HCT116 (cell line): ENCODE measurements around the gene VSIG2. TPM values are rescaled to one million over a fixed set of nuclear protein-coding genes. Genes with fewer than 3 reads are reported as not detected.

Experiments
- ATAC-seq: fragments of 200-7000 bp; cut with Tn5 transposase; 2 replicates; pipeline ENCODE4 v1.9.1; 2020; ENCODE audit warnings: mild to moderate bottlenecking, moderate library complexity
- BruUV-seq: library from RNA; stranded (reverse); fragments of 400-500 nt; replicated peaks from 2 replicates; lab custom pipeline; 2021; lab: Mats Ljungman, UMichigan
- CTCF ChIA-PET: fragments of 300-600 bp; sonication (Branson Sonifier 250); formaldehyde crosslinking; loops from one replicate; lab custom pipeline; 2021; ENCODE audit warnings: antibody characterized with exemption; lab: Charles Lee
- POLR2A ChIA-PET: fragments of 300-600, 350-600 bp; sonication (Branson Sonifier 250); formaldehyde crosslinking; loops from one replicate; lab custom pipeline; 2021; ENCODE audit warnings: antibody characterized with exemption; lab: Charles Lee
- RAD21 ChIA-PET, 2 experiments: fragments of 300-600 bp; sonication (Branson Sonifier 250); formaldehyde crosslinking; loops; one replicate each; lab custom pipeline; 2023; ENCODE audit warnings: low total read pairs in 2 of 2; ENCODE audit not compliant: uncharacterized antibody in 2 of 2, unreplicated experiment in 2 of 2, low non-redundant PET in 1 of 2; lab: Charles Lee
- DNase-seq: peaks from one replicate; pipeline ENCODE4 v3.0.0-alpha.2; 2010; ENCODE audit warnings: low read depth, low spot score
- H2AFZ ChIP-seq: fragments of 200-600 bp; shearing (Covaris generic), sonication (generic); 2 replicates; pipeline ENCODE4 v1.6.1; 2017; ENCODE audit warnings: low read depth, mixed run types, mixed read lengths, antibody characterized with exemption, low read length; ENCODE audit not compliant: poor library complexity, severe bottlenecking
- H3K27ac ChIP-seq: 2 replicates; pipeline ENCODE4 v1.5.1; 2012; ENCODE audit warnings: low read depth, low read length
- H3K27me3 ChIP-seq: fragments of 200-600 bp; sonication (generic); 2 replicates; pipeline ENCODE4 v1.6.1; 2016; ENCODE audit warnings: mixed run types, low read length, mixed read lengths; ENCODE audit not compliant: insufficient read depth
- H3K36me3 ChIP-seq, 2 experiments: fragments of 200-500 bp in 1 of 2; fragments of 200-600 bp in 1 of 2; sonication (Bioruptor generic) in 1 of 2; sonication (generic) in 1 of 2; 2 replicates each; pipeline versions ENCODE4 v1.5.1 to v1.6.1; 2014 to 2016; ENCODE audit warnings: low read length in 2 of 2, inconsistent platforms in 1 of 2, mixed read lengths in 1 of 2, mixed run types in 1 of 2; ENCODE audit not compliant: insufficient read depth in 2 of 2, control insufficient read depth in 1 of 2
- H3K4me1 ChIP-seq, 2 experiments: fragments of 200-600 bp in 1 of 2; sonication (generic) in 1 of 2; 2 replicates each; pipeline versions ENCODE4 v1.5.1 to v1.6.1; 2012 to 2017; ENCODE audit warnings: low read length in 2 of 2, inconsistent platforms in 1 of 2, mild to moderate bottlenecking in 1 of 2, mixed read lengths in 1 of 2, mixed run types in 1 of 2, moderate library complexity in 1 of 2; ENCODE audit not compliant: insufficient read depth in 2 of 2, control insufficient read depth in 1 of 2
- H3K4me2 ChIP-seq: fragments of 200-600 bp; sonication (generic); 2 replicates; pipeline ENCODE4 v1.6.1; 2017; ENCODE audit warnings: mixed run types, low read length, mixed read lengths
- H3K4me3 ChIP-seq, 2 experiments: fragments of 200-600 bp in 1 of 2; sonication (generic) in 1 of 2; replicated peaks in 1 of 2; 2 replicates each; pipeline ENCODE4 v1.5.1; 2011 to 2016; ENCODE audit warnings: low read length in 2 of 2, control low read depth in 1 of 2, low read depth in 1 of 2, mild to moderate bottlenecking in 1 of 2, mixed read lengths in 1 of 2, mixed run types in 1 of 2
- H3K79me2 ChIP-seq: fragments of 200-600 bp; sonication (generic); 2 replicates; pipeline ENCODE4 v1.6.1; 2017; ENCODE audit warnings: mild to moderate bottlenecking, mixed run types, low read length, moderate library complexity, mixed read lengths; ENCODE audit not compliant: insufficient read depth
- H3K9ac ChIP-seq: fragments of 200-600 bp; sonication (generic); 2 replicates; pipeline ENCODE4 v1.6.1; 2016; ENCODE audit warnings: low read length, mixed read lengths
- H3K9me2 ChIP-seq: fragments of 200-600 bp; sonication (generic), shearing (Covaris generic); 2 replicates; pipeline ENCODE4 v1.6.1; 2017; ENCODE audit warnings: mixed run types, mild to moderate bottlenecking, moderate library complexity; ENCODE audit not compliant: insufficient read depth
- H3K9me3 ChIP-seq, 2 experiments: fragments of 200-500 bp in 1 of 2; fragments of 200-600 bp in 1 of 2; sonication (Bioruptor generic) in 1 of 2; sonication (generic) in 1 of 2; 2 replicates each; pipeline ENCODE4 v1.6.1; 2014 to 2017; ENCODE audit warnings: low read length in 2 of 2, mixed read lengths in 2 of 2, inconsistent platforms in 1 of 2, low read depth in 1 of 2, mild to moderate bottlenecking in 1 of 2, mixed run types in 1 of 2, moderate library complexity in 1 of 2; ENCODE audit not compliant: control insufficient read depth in 1 of 2, insufficient read depth in 1 of 2
- H4K20me1 ChIP-seq: fragments of 200-600 bp; sonication (generic), shearing (Covaris generic); 2 replicates; pipeline ENCODE4 v1.6.1; 2017; ENCODE audit warnings: mixed run types, mild to moderate bottlenecking, moderate library complexity; ENCODE audit not compliant: insufficient read depth
- CTCF ChIP-seq, 3 experiments: fragments of 200-600 bp in 1 of 3; sonication (generic) in 1 of 3; IDR thresholded peaks in 2 of 3; conservative IDR thresholded peaks in 1 of 3; 2 replicates each; pipeline ENCODE4 v1.5.1; 2012 to 2017; ENCODE audit warnings: low read depth in 2 of 3, low read length in 2 of 3, antibody characterized with exemption in 1 of 3, borderline replicate concordance in 1 of 3, control low read depth in 1 of 3, mild to moderate bottlenecking in 1 of 3, mixed read lengths in 1 of 3, mixed run types in 1 of 3, moderate library complexity in 1 of 3; ENCODE audit not compliant: insufficient read depth in 1 of 3
- ELF1 ChIP-seq: IDR thresholded peaks from 2 replicates; pipeline ENCODE4 v1.6.1; 2012; ENCODE audit warnings: low read depth, borderline replicate concordance
- EZH2 ChIP-seq: fragments of 200-600 bp; sonication (generic); IDR thresholded peaks from 2 replicates; pipeline ENCODE4 v1.6.1; 2017; ENCODE audit warnings: antibody characterized with exemption, mixed run types
- FOSL1 ChIP-seq: IDR thresholded peaks from 2 replicates; pipeline ENCODE4 v1.6.1; 2012; ENCODE audit warnings: low read depth
- POLR2AphosphoS5 ChIP-seq: IDR thresholded peaks from 2 replicates; pipeline ENCODE4 v1.6.1; 2011; ENCODE audit warnings: mild to moderate bottlenecking, low read depth, low read length, moderate library complexity
- RAD21 ChIP-seq: IDR thresholded peaks from 2 replicates; pipeline ENCODE4 v1.6.1; 2012; ENCODE audit warnings: low read depth, mild to moderate bottlenecking
- REST ChIP-seq: IDR thresholded peaks from 2 replicates; pipeline ENCODE4 v1.6.1; 2012; ENCODE audit warnings: low read depth
- SIN3A ChIP-seq: IDR thresholded peaks from 2 replicates; pipeline ENCODE4 v1.6.1; 2012; ENCODE audit warnings: low read depth
- TCF7L2 ChIP-seq: IDR thresholded peaks from 2 replicates; pipeline ENCODE4 v1.7.0; 2011; ENCODE audit warnings: borderline replicate concordance, inconsistent platforms; ENCODE audit not compliant: insufficient read depth, insufficient read length; ENCODE audit errors: extremely low read depth
- intact Hi-C: fragments of 100-400 bp; cut with micrococcal nuclease; formaldehyde crosslinking; loops from 2 replicates; pipeline ENCODE4 v1.10.0; 2022
- total RNA-seq: library from RNA; stranded (reverse); gene quantifications from one replicate; pipeline ENCODE4 v1.2.1, GENCODE V29; 2021; ENCODE audit not compliant: unreplicated experiment

VSIG2 gene
- total RNA-seq, 1 experiment from 2014 or later, result not detected

DNA sequence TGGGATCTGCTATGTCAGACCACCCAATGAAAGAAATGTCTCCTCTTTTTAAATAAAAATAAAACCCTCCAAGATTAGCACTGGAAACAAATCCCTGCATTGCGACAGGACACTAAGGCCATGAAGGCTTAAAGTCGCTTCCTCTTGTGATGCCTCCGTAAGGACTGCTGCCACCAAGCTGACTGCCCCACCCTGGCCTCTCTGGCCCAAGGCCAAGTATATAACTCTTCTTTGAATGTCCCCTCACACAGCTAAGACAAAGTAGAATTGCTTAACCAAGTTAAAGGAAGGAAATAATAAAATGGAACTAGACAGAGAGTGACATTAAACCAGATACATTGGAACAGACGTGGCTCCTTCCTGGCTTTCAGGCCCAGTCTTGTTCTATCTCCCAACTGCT is 19.8 kb downstream of the VSIG2 start:
- H4K20me1 ChIP-seq, result no peaks in the 10 kb centered on the region
- no peak overlapping the region for H2AFZ ChIP-seq
- no peak for TF ChIP-seq RAD21
- no peak for TF ChIP-seq POLR2AphosphoS5
- no peak for TF ChIP-seq EZH2
- no peak for TF ChIP-seq TCF7L2
- no peak for TF ChIP-seq ELF1
- no peak for TF ChIP-seq REST
- TF ChIP-seq CTCF (IDR thresholded peaks at IDR 0.05 in 2 of 3, conservative IDR thresholded peaks at IDR 0.05 in 1 of 3; ENCODE audit: borderline replicate concordance in 1 of 3, insufficient read depth in 1 of 3, low read depth in 2 of 3, low read length in 2 of 3), result no peak
- no peak for TF ChIP-seq FOSL1
- no peak for TF ChIP-seq SIN3A
- TF ChIP-seq, all 23 proteins: peak for 0
- no peak for ATAC-seq
- no peak overlapping the region for H3K4me3 ChIP-seq
- no peak for DNase-seq
- no peak overlapping the region for H3K4me2 ChIP-seq
- H3K4me1 ChIP-seq, result no peaks in the 10 kb centered on the region
- no peaks in the 10 kb centered on the region for H3K9me2 ChIP-seq
- no TSS peak for BruUV-seq
- ChIA-PET CTCF (no interaction called here), POLR2A (no interaction called here), RAD21 (no interaction called here)
- intact Hi-C loops, result no loop called here
- H3K27ac ChIP-seq, result no peak overlapping the region
- H3K9ac ChIP-seq, result no peak overlapping the region
- H3K79me2 ChIP-seq, result no peaks in the 10 kb centered on the region
- peaks cover 7% of the 10 kb centered on the region; the same call in 1 of the 2 replicates for H3K27me3 ChIP-seq
- H3K36me3 ChIP-seq, result no peaks in the 10 kb centered on the region
- H3K9me3 ChIP-seq, result no peaks in the 10 kb centered on the region
